ENCODE measurements around the gene MYO5C.
A peak's percentile ranks its signal among the peaks of the same experiment; 100 is the strongest.
"Not testable (repeated sequence)": the region's sequence is repeated elsewhere in the genome, so short reads cannot be mapped to it uniquely, and the experiment has no call there.

MYO5C gene

DNA sequence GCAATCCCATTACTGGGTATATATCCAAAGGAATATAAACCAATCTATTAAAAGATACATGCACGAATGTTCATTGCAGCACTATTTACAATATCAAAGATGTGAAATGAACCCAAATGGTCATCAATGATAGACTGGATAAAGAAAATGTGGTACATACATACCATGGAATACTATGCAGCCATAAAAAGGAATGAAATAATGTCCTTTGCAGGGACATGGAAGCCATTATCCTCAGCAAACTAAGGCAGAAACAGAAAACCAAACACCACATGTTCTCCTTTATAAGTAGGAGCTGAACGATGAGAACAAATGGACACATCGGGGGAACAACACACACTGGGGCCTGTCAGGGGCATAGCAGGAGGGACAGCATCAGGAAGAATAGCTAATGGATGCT lies 125.4 kb downstream of the MYO5C start:
- DNase-seq = not testable (repeated sequence)

DNA sequence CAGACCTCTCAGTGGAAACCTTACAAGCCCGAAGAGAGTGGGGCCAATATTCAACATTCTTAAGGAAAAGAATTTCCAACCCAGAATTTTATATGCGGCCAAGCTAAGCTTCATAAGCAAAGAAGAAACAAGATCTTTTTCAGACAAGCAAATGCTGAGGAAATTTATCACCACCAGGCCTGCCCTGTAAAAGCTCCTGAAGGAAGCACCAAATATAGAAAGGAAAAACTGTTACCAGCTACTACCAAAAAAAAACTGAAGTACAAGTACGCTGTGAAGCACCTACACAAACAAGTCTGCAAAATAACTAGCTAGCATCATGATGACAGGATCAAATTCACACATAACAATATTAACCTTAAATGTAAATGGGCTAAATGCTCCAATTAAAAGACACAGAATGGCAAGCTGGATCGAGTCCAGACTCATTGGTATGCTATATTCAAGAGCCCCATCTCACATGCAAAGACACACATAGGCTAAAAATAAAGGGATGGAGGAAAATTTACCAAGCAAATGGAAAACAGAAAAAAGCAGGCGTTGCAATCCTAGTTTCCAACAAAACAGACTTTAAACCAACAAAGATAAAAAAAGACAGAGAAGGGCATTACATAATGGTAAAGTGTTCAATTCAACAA lies 130.0 kb downstream of the MYO5C start:
- DNase-seq = not testable (repeated sequence)

DNA sequence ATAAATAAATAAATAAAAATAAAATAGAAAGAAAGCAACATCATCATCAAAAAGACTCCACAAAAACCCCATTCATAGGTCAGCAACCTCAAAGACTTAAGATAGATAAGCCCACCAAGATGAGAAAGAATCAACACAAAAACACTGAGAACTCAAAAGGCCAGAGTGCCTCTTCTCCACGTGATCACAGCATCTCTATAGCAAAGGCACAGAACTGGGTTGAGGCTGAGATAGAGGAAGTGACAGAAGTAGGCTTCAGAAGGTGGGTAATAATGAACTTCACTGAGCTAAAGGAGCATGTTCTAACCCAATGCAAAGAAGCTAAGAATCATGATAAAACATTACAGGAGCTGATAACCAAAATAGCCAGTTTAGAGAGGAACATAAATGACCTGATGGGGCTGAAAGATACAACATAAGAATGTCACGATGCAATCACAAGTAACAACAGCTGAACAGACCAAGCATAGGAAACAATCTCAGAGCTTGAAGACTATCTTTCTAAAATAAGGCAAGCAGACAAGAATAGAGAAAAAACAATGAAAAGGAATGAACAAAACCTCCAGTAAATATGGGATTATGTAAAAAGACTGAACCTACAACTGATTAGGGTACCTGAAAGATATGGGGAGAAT lies 130.9 kb downstream of the MYO5C start:
- no peak for DNase-seq

DNA sequence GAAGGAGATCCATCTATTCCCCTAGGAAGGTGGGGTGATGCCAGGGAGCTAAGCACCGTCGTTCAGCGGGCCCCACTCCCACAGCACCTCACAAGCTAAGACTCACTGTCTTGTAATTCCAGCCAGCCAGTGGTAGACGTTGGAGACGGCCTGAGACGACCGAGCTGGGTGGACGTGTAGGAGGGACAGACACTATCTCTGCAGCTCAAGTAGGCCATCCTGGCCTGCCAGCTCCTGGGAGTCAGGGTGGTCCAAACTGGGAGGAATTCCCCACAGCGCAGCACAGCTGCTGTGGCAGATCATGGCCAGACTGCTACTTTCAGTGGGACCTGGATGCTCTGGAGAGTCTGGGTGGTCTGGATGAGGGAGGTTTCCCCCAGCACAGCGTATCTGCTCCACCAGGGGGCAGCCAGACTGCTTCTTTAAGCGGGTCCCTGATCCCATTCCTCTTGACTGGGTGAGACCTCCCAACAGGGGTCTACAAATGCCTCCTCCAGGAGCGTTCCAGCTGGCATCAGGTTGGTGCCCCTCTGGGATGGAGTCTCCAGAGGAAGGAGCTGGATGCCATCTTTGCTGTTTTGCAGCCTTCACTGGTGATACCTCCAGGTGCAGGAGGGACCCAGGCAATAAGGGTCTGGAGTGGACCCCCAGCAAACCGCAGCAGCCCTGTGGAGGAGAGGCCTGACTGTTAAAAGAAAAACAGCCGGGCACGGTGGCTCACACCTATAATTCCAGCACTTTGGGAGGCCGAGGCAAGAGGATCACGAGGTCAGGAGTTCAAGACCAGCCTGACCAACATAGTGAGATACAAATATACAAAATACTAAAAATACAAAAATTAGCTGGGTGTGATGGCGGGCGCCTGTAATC lies 132.0 kb downstream of the MYO5C start:
- DNase-seq = no peak

DNA sequence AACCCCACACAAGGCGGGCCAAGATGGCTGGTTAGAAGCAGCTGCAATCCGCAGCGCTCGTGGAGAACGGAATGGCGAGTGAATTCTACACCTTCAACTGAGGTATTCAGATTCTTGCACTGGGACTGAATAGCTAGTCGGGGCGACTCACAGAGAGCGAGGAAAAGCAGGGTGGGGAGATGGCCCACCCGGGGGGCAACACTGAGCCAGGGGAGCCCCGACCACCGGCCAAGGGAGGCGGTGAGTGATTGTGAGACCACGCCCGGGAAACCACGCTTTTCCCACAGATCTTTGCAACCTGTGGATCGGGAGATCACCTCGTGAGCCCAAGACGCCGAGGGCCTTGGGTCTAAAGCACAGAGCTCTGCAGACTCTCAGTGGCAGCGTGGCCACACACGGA lies 132.7 kb downstream of the MYO5C start:
- no peak for DNase-seq

DNA sequence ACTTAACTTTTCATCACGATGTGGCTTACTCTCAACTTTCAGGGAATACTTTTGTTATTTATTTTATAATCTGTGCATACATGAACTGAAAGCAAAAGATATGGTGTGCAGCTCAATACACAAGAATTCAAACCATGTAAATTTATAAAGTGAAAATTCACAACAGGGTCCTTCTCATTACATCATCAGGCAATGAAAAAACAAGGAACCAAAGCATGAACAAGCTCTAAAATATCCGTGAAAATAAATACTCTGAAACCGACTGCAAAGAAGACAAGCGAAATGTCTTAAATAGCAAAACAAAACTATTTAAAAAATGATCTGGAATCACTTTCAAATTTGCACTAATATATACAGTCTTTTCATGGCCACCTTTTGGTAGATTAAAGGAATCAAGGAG lies 133.3 kb downstream of the MYO5C start:
- no peak for DNase-seq

DNA sequence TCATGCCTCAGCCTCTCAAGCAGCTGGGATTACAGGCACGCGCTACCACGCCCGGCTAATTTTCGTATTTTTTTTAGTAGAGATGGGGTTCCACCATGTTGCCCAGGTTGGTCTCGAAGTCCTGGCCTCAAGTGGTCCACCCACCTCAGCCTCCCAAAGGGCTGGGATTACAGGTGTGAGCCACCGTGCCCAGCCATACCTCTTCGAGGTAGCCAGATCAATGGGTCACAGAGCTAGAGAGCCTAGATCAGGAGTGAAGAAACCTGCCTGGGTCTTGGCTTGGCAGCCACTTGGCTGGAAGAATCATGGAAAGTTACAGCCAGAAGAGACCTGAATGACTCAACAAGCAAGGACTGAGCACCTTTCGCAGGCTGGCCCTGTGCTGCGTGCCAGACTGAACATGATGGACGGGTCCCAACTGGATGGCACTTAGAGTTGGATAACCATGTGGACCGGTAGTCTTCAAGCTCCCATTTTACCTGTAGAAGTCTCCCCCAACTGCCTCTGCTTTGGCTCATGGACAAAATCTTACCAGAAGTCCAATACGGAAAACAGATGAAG lies 134.1 kb downstream of the MYO5C start:
- DNase-seq = no peak

DNA sequence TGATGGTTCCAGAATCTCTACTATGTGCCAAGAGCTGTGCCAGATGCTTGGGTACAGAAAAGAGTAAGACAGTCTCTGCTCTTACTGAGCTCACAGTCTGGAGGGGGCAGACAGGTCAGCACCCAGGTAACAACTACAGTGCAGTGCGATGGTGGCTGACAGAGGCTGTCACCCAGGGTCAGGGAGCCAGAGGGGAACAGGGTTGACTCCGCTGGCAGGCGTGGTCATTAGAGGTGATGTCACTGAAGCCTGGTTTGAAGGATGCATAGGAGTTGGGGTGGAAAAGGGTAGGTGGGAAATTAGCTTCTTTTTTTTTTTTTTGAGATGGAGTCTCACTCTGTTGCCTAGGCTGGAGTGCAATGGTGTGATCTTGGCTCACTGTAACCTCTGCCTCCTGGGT lies 136.0 kb downstream of the MYO5C start:
- no peak for DNase-seq

DNA sequence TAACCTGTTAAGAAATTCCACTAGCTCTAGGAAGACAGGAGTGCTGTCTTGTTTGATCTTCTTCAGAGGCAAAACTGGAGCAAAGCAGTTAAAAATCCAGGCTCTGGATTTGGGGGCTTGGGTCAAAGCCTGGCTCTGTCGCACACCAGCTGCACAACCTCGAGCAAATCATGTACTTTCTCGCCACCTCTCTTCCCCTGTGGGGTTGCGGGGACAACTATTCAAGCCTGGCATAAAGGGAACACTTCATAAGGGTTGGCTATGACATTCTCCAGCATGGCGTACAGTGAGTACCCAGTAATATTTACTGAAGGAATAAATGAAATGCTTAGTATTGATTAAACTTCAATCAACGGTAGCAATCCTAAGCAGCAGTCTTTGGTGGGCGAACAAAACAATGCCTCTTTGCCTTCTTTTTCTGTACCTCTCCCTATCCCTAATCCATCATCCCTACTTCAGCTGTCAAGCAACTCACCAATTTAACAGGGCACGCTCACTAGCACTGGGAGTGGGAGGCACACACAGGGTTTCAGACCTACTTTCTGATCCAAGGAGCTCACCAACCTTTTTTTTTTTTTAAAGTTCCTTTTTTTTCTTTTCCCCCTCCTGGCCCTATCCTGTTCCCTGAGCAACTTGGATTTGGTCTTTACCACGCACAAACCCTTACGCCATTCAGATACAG lies 137.4 kb downstream of the MYO5C start:
- DNase-seq = no peak

DNA sequence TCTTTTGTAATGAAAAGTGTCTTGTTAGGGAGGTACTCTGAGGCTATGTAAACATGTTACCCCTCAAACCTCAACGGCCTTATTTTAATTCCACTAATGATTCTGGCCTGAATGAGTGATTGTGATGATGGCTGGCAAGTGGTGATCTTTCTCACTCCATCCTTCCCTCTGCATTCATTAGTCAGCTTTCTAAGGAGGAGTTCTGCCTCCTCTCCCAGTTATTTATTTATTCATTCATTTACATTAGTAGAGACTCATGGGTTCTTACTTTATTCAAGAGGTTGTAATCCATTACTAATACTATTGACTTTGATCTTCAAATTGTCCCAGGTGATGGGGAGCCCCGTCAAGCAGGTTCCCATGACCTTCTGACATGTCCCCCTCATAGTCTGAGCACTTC lies 139.7 kb downstream of the MYO5C start:
- no peak for DNase-seq

DNA sequence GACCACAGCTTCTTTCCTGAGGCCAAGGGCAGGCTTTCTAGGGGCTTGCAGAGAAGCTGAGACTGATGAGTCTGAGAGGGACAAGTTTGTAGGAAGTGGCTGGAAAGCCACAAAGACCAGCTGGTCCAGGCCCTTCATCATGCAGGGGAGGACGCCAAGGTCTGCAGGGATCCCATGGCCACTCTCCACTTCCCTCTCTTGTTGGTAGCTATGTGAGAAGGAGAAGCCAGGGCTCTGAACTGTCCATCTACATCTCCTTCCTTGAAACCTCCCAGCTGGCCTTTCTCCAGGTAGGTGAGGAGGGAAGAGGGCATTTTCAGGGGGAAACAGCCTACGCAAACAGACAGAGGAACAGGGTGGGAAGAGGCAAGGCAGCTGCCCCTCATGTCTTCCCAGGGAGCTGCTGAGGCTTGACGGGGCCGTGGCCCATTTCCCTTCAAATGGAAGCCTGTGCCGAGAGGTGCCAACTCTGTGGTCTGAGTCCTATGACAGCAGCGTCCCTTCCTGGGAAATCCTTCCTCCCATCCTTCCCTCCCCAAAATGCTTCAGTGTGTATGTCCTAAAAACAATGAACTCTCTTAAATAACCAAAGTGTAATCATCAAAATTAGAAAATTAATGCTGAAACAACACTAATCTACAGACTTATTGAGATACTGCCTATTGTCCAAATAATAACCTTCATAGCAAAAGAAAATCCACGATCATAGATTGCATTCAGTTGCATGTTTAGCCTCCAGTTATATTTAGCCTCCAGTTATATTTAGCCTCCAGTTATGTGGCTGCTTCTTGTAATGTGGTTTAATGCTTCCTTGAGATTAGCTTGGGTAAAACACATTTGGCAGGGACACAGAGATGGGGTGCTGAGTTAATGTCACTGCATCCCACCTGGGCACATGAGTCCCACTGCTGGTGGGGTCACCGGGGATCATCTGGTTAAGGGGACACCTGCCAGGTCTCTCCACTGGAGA lies 140.4 kb downstream of the MYO5C start:
- DNase-seq = peak in 1 of 2 donors; percentile 7

DNA sequence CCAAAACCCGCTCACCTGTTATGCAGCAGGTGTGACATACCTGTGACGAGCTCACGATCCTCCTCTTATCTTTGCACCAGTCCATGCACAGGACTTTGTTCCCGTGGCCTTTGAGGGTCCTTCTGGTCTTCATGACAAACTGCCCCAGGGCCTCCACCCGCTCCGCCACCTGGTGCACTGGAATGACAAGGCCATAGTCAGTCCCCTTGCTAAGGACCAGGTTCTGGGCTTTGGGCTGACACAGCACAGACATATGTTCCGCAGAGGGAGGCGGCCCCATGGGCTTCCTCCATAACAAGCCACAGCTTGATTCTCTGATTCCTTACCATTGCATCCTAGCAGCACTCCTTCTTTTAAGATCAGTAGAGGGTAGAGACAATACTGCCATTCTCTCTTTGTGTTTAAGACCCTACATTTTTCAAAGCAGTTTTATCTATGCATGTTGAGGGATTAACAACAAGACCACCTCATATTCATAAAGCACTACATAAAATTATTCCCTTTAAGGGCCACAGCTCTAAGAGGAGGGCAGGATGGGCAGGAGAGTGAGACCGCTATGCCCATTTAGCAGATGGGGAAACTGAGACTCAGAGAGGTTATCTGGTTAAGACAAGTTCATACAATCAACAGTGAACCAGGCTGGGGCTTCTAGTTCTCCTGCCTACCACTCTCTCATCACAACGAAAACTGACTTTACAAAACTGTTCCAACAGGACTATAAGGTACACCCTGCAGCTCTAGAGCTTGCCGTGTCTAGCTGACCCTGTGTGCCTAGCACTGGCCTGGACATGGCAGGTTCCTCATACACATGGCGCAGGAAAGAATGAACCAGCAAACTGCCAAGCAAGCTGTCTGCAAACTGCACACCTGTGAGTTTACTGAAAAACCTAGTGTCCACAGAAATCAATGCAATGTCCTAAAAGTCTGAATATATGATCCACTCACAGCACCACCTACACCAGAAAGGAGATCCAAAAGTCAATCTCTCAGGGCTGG lies 141.4 kb downstream of the MYO5C start:
- DNase-seq = no peak

DNA sequence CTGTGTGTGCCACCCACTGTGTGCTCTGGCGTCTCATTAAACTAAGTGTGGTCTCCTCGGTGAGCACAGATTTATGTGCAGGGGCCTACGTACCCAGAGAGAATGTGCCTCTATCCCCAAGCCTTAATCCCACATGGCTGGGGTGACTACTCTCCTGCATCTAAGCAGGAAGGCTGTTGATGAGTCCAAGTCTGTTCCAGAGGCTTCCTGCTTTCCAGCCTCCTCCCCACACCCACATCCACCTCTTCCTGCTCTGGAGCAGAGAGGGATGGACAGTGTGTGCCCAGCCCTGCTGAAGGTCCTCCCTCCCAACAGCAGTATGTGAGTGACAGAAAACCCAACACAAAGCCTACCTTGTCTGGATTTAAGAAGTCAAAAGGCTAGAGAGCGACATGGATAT lies 144.3 kb downstream of the MYO5C start:
- no peak for DNase-seq

DNA sequence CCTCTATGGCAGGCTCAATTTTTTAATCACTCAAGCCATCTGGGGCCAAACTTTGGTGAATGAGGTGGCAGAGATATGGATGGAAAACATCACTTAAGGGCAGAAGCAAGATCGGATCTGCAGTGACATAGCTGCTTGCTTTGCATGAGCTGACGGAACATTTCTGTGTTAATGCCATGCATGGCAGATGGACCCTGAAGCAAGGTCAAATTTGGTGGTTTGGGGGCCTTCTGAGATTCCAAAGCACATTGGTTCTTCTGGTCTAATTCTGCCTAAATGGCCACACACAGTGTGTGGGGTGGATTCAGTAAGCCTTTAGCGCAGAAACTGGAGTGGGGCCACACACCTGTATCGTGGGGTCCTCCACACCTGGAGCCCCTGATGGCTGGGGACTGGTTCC lies 144.7 kb downstream of the MYO5C start:
- DNase-seq = no peak

DNA sequence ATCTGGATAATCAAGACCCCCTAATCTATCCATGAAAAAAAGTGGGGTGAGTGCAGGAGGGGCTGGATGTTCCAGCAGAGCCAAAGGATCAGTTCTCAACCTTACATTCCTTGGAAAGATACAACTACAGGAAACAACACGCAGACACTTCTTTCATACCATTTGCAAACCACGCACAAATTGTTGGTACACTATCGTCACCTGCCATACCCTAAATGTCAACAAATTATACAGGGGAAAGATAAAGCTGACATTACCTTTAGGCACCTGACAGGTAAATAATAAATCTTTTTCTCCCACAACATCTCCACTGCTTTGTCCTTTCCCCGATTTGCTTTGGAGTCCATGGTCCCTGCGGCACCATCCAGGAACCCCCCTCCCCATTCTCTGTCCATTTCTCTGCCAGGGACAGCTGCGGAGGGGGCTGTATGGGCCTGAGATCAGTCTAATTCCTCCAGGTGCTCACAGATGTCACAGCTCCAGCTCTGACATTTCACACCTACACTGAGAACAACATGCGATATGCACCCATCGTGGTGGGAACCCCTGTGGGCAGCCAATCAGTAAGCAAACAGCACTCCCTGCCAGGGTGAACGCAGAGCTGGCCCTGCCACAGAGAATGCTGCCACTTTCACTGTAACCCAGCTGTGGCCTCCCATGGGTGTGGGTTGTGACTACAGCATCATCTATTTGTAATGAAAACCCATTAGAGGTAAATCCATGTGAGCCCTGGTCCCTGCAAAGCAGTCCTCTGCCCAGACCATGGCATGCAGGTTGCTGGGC lies 145.4 kb downstream of the MYO5C start:
- no peak for DNase-seq

DNA sequence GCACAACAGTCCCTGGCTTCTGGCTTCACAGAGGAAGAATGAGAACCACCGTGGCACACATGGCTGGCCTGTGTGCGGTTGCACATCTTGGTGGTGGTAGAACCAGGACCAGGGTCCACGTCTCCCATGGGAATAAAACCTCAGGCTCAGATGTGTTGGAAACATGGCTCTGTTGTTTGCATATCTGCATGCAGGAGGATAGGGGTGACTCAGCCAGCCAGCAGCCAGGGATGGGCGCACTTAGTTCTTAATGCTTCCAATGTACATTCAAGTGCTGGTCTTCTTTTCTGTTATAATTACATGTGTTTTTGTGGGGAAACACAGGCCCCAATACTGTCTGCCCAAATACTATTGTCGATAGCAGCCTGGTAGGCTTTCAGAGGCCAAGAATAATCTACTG lies 147.2 kb downstream of the MYO5C start:
- DNase-seq = no peak

DNA sequence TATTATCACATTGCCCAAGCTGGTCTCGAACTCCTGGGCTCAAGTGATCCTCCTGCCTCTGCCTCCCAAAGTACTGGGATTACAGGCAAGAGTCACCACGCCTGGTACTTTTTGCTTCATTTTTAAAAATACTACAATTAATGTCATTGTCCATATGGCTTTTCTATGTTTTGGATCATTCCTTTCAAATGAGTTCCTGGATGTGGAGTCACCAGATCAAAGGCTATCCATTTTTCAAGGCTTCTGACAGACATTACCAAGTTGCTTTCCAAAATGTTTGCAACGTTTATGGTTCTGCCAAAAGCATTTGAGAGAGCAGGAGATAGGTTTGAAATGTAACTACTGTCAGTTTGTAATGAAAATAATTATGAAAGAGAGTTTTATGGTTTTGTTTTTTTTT lies 148.8 kb downstream of the MYO5C start:
- no peak for DNase-seq

DNA sequence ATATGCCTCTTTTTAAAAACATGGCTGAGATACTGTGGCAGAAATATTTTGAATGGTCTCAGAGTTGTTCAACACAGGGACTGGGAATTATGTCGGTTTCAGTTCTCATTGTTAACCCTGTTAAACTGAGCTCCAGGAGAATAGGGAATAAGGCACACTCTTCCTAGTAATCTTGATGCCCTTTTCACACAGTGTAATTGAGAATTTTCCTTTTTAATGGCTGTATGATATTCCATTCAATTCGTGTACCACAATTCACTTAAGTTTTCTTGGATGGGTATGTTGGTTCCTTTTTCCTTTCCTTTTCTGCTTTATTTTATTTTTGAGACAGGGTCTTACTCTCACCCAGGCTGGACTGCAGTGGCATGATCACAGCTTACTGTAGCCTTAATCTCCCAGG lies 149.3 kb downstream of the MYO5C start:
- DNase-seq = no peak

DNA sequence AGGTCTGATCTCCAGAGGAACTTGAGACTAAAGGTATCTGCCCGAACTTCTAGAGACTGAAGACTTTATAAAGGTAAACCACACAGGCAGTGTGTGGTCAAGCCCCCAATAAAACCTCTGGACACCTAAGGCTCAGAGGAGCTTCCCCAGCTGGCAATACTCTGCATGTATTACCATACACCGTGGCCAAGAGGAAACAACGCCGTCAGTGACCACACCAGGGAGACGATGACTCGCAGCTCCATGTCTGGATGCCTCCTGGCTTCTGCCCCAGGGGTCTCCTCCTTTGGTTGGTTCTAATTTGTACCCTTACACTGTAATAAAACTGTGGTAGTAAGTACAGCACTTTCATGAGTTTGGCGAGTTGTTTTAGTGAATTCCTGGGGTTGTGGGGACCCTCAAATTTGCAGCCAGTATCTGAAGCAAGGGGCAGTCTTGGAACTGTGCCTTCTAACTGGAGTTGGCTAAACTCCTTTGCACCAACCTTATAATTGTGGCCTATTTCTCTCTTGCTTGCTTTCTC lies 150.9 kb downstream of the MYO5C start:
- no peak for DNase-seq

Measured in hippocampal formation (tissue), 2 donors.